ENCODE results near the gene USP33. TPM values are rescaled to one million over a fixed set of nuclear protein-coding genes. Genes with fewer than 3 reads are reported as not detected.
A peak's percentile ranks its signal among the peaks of the same experiment; 100 is the strongest.

Gene USP33
- total and polyA plus RNA-seq, 10 of the 15 experiments (the other 5 are each of a cell fraction or from before 2014, with no cell fraction given): 13.1 to 49.9 (median 32.2) TPM

GRCh38 chr1:77688939-77689338 lies 70.7 kb downstream of the USP33 start:
- H3K4me1 ChIP-seq (ENCODE audit: control insufficient read depth, insufficient read depth, low read length): 0 out of 2 replicates have a peak, but pooled peaks cover 3% of the 10 kb centered on the region
- no peak overlapping the region for H3K9ac ChIP-seq (ENCODE audit: control insufficient read depth, insufficient read depth, low read length)
- ChIA-PET SMC1A (ENCODE audit: uncharacterized antibody, unreplicated experiment) (no interaction called here), POLR2A (no interaction called here), CTCF (no interaction called here), RAD21 (ENCODE audit: unreplicated experiment) (no interaction called here)
- peaks cover 0 to 6% of the 10 kb centered on the region in 2 experiments; a peak in 2 of 4 replicates for H3K36me3 ChIP-seq (ENCODE audit: control insufficient read depth in 2 of 2, insufficient read depth in 2 of 2, low read length in 1 of 2)
- H3K9me3 ChIP-seq (replicated peaks; ENCODE audit: control insufficient read depth, insufficient read depth, low read length): no peaks in the 10 kb centered on the region
- H4K20me1 ChIP-seq (ENCODE audit: control insufficient read depth, insufficient read depth): no peaks in the 10 kb centered on the region
- ATAC-seq: peak; percentile 80
- no peak overlapping the region for H3K4me2 ChIP-seq (ENCODE audit: control insufficient read depth, insufficient read depth)
- no peak for TF ChIP-seq PAX8 (IDR thresholded peaks at IDR 0.05)
- TF ChIP-seq RUNX3 (IDR thresholded peaks at IDR 0.05; ENCODE audit: low read length): peak; percentile 41; the same call in 1 of the 2 replicates
- no peak for DNase-seq (ENCODE audit: low read depth, low spot score)
- no peak overlapping the region for H3K4me3 ChIP-seq
- no peaks in the 10 kb centered on the region for H3K27me3 ChIP-seq (replicated peaks in 1 of 2; ENCODE audit: control insufficient read depth in 2 of 2, insufficient read depth in 2 of 2, low read length in 1 of 2)
- intact Hi-C loops (cut with micrococcal nuclease; ENCODE audit: unreplicated experiment) (loop anchor here (10.0 kb wide), 2 partner anchors 316 to 544 kb away; partner anchors contain the start of gene DNAJB4), in situ Hi-C loops (cut with MboI) (no loop called here)
- H3K79me2 ChIP-seq (ENCODE audit: control insufficient read depth, insufficient read depth, low read length): no peaks in the 10 kb centered on the region; the same call in 1 of the 2 replicates
- WGBS (ENCODE audit: insufficient coverage, insufficient replicate concordance, low lambda C conversion rate, missing lambda C conversion rate): 46% methylated on average over 3 of the region's 3 CpGs
- no TSS peak for BruUV-seq (replicated peaks)
- FAIRE-seq: no peak
- H2AFZ ChIP-seq (ENCODE audit: control insufficient read depth, low read depth, low read length): no peak overlapping the region
- no peak overlapping the region for H3K27ac ChIP-seq (ENCODE audit: control insufficient read depth, insufficient read depth)

GRCh38 chr1:77687519-77687906 lies 72.1 kb downstream of the USP33 start:
- no peak for FAIRE-seq
- Histone ChIP-seq H3K36me3 (ENCODE audit: control insufficient read depth in 2 of 2, insufficient read depth in 2 of 2, low read length in 1 of 2) (no peaks in the 10 kb centered on the region; a peak in 2 of 4 replicates), H3K27ac (ENCODE audit: control insufficient read depth, insufficient read depth) (no peak overlapping the region), H3K4me1 (ENCODE audit: control insufficient read depth, insufficient read depth, low read length) (0 out of 2 replicates have a peak, but pooled peaks cover 3% of the 10 kb centered on the region), H3K9me3 (replicated peaks; ENCODE audit: control insufficient read depth, insufficient read depth, low read length) (no peaks in the 10 kb centered on the region), H3K27me3 (replicated peaks in 1 of 2; ENCODE audit: control insufficient read depth in 2 of 2, insufficient read depth in 2 of 2, low read length in 1 of 2) (no peaks in the 10 kb centered on the region), H3K4me3 (no peak overlapping the region), H2AFZ (ENCODE audit: control insufficient read depth, low read depth, low read length) (no peak overlapping the region), H3K79me2 (ENCODE audit: control insufficient read depth, insufficient read depth, low read length) (no peaks in the 10 kb centered on the region; the same call in 1 of the 2 replicates), H3K9ac (ENCODE audit: control insufficient read depth, insufficient read depth, low read length) (no peak overlapping the region), H4K20me1 (ENCODE audit: control insufficient read depth, insufficient read depth) (no peaks in the 10 kb centered on the region), H3K4me2 (ENCODE audit: control insufficient read depth, insufficient read depth) (no peak overlapping the region)
- no peak for ATAC-seq
- DNase-seq (ENCODE audit: low read depth, low spot score): no peak
- ChIA-PET CTCF (no interaction called here), POLR2A (no interaction called here), RAD21 (ENCODE audit: unreplicated experiment) (no interaction called here), SMC1A (ENCODE audit: uncharacterized antibody, unreplicated experiment) (no interaction called here)
- in situ Hi-C loops (cut with MboI): no loop called here
- intact Hi-C loops (cut with micrococcal nuclease; ENCODE audit: unreplicated experiment): loop anchor here (10.0 kb wide), 2 partner anchors 317 to 543 kb away; partner anchors contain the start of gene DNAJB4
- BruUV-seq (replicated peaks): no TSS peak
- WGBS (ENCODE audit: insufficient coverage, insufficient replicate concordance, low lambda C conversion rate, missing lambda C conversion rate): 52% methylated on average over 10 of the region's 21 CpGs
- TF ChIP-seq HCFC1 (IDR thresholded peaks at IDR 0.05; ENCODE audit: low read length): no peak
- TF ChIP-seq HDAC2 (IDR thresholded peaks at IDR 0.05): no peak
- no peak for TF ChIP-seq NKRF (conservative IDR thresholded peaks at IDR 0.05)
- no peak for TF ChIP-seq NR2C1 (IDR thresholded peaks at IDR 0.05)
- no peak for TF ChIP-seq EP300 (IDR thresholded peaks at IDR 0.05; ENCODE audit: borderline replicate concordance in 1 of 2, control insufficient read depth in 1 of 2, low read depth in 2 of 2, low read length in 2 of 2)
- no peak for TF ChIP-seq RAD51 (IDR thresholded peaks at IDR 0.05)
- TF ChIP-seq RAD21 (IDR thresholded peaks at IDR 0.05; ENCODE audit: insufficient read depth, low read depth, low read length): no peak
- no peak for TF ChIP-seq NBN (IDR thresholded peaks at IDR 0.05)
- TF ChIP-seq USF1 (IDR thresholded peaks at IDR 0.05; ENCODE audit: borderline replicate concordance, extremely low read length, insufficient read depth, low read depth, low read length): no peak
- no peak for TF ChIP-seq CEBPZ (IDR thresholded peaks at IDR 0.05; ENCODE audit: low read depth, low read length)
- no peak for TF ChIP-seq LARP7 (IDR thresholded peaks at IDR 0.05)

All from GM12878 (cell line).